ENCODE measurements around the gene F2RL3.

Gene F2RL3

GRCh38 chr19:16878181-16878965, 10.4 kb upstream of the F2RL3 start:
- ATAC-seq: no peak
- TF ChIP-seq ISL1 (CRISPR knock-in tag; IDR thresholded peaks at IDR 0.05) (no peak), ZNF8 (CRISPR knock-in tag; IDR thresholded peaks at IDR 0.05) (no peak), POU6F1 (CRISPR knock-in tag; IDR thresholded peaks at IDR 0.05; ENCODE audit: borderline replicate concordance, low read depth) (no peak), ZFP3 (CRISPR knock-in tag; IDR thresholded peaks at IDR 0.05) (no peak), CSRNP3 (CRISPR knock-in tag; IDR thresholded peaks at IDR 0.05) (no peak)

GRCh38 chr19:16880884-16881554, 7.8 kb upstream of the F2RL3 start:
- TF ChIP-seq ZC3H10 (CRISPR knock-in tag; IDR thresholded peaks at IDR 0.05): no peak
- no peak for TF ChIP-seq PATZ1 (CRISPR knock-in tag; IDR thresholded peaks at IDR 0.05; ENCODE audit: borderline replicate concordance)
- TF ChIP-seq PPARA (CRISPR knock-in tag; IDR thresholded peaks at IDR 0.05; ENCODE audit: borderline replicate concordance): no peak
- TF ChIP-seq ISL1 (CRISPR knock-in tag; IDR thresholded peaks at IDR 0.05): no peak
- no peak for TF ChIP-seq GLIS3 (CRISPR knock-in tag; IDR thresholded peaks at IDR 0.05)
- TF ChIP-seq BACH2 (CRISPR knock-in tag; IDR thresholded peaks at IDR 0.05; ENCODE audit: borderline replicate concordance): no peak
- TF ChIP-seq RARB (CRISPR knock-in tag; IDR thresholded peaks at IDR 0.05): no peak
- no peak for TF ChIP-seq POU6F1 (CRISPR knock-in tag; IDR thresholded peaks at IDR 0.05; ENCODE audit: borderline replicate concordance, low read depth)
- TF ChIP-seq TOX (CRISPR knock-in tag; IDR thresholded peaks at IDR 0.05; ENCODE audit: borderline replicate concordance): no peak
- TF ChIP-seq ZFP3 (CRISPR knock-in tag; IDR thresholded peaks at IDR 0.05): no peak
- no peak for TF ChIP-seq ZNF8 (CRISPR knock-in tag; IDR thresholded peaks at IDR 0.05)
- no peak for TF ChIP-seq CREB5 (CRISPR knock-in tag; IDR thresholded peaks at IDR 0.05; ENCODE audit: low read depth)
- TF ChIP-seq CSRNP3 (CRISPR knock-in tag; IDR thresholded peaks at IDR 0.05): no peak
- no peak for TF ChIP-seq ESRRG (CRISPR knock-in tag; IDR thresholded peaks at IDR 0.05)
- no peak for TF ChIP-seq ZFP30 (CRISPR knock-in tag; IDR thresholded peaks at IDR 0.05)
- no peak for TF ChIP-seq ZNF70 (CRISPR knock-in tag; IDR thresholded peaks at IDR 0.05)
- ATAC-seq: no peak

- no peak for ATAC-seq
- TF ChIP-seq CREB5 (CRISPR knock-in tag; IDR thresholded peaks at IDR 0.05; ENCODE audit: low read depth) (no peak), TSHZ2 (CRISPR knock-in tag; IDR thresholded peaks at IDR 0.05) (no peak), ZNF565 (CRISPR knock-in tag; conservative IDR thresholded peaks at IDR 0.05; ENCODE audit: low read depth) (no peak), POU6F1 (CRISPR knock-in tag; IDR thresholded peaks at IDR 0.05; ENCODE audit: borderline replicate concordance, low read depth) (no peak), ZFP30 (CRISPR knock-in tag; IDR thresholded peaks at IDR 0.05) (no peak), GLIS3 (CRISPR knock-in tag; IDR thresholded peaks at IDR 0.05) (no peak), ZNF70 (CRISPR knock-in tag; IDR thresholded peaks at IDR 0.05) (no peak), TOX (CRISPR knock-in tag; IDR thresholded peaks at IDR 0.05; ENCODE audit: borderline replicate concordance) (no peak), CSDC2 (CRISPR knock-in tag; IDR thresholded peaks at IDR 0.05) (no peak), RARB (CRISPR knock-in tag; IDR thresholded peaks at IDR 0.05) (no peak), ESRRG (CRISPR knock-in tag; IDR thresholded peaks at IDR 0.05) (no peak)
Observed at GRCh38 chr19:16882146-16882545, 6.7 kb upstream of the F2RL3 start.

All from SK-N-SH treated with all-trans-retinoic acid at 6 μM for 48 hours (cell line).